Astrocyte of the hippocampus (primary cell): Measurements from ENCODE around the gene CRTC1.
"Not testable (repeated sequence)": the region's sequence is repeated elsewhere in the genome, so short reads cannot be mapped to it uniquely, and the experiment has no call there.

Experiments
- DNase-seq: peaks from one replicate; pipeline ENCODE4 v3.0.0; 2011; ENCODE audit warnings: low read depth, low spot score

The CRTC1 gene

DNA sequence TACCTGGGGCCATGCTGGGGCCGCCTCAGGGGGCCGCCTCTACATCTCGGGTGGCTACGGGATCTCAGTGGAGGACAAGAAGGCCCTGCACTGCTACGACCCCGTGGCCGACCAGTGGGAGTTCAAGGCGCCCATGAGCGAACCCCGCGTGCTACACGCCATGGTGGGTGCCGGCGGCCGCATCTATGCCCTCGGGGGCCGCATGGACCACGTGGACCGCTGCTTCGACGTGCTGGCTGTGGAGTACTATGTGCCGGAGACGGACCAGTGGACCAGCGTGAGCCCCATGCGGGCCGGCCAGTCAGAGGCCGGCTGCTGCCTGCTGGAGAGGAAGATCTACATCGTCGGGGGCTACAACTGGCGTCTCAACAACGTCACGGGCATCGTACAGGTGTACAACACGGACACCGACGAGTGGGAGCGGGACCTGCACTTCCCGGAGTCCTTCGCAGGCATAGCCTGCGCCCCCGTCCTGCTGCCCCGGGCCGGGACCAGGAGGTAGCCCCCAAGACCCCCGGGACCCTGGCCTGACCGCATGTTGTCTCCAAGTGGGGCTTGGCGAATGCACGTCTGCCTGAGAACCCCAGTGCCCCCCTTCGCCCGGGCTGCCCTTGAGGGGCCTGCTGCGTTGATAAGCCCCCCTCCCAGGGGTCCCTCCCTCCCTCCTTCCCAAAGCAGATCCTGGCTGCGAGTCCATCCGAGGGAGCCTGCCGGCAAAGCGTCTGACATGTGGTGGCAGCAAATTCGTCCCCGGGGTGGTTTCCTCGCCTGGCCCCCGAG is 14.5 kb upstream of the CRTC1 start:
- no peak for DNase-seq

GRCh38 chr19:18669524-18669817 is 14.0 kb upstream of the CRTC1 start:
- DNase-seq, result peak; percentile 71

- no peak for DNase-seq
These were observed 13.6 kb upstream of the CRTC1 start for GRCh38 chr19:18669883-18670282.

- no peak for DNase-seq
These were observed 13.2 kb upstream of the CRTC1 start for GRCh38 chr19:18670312-18670711.

DNA sequence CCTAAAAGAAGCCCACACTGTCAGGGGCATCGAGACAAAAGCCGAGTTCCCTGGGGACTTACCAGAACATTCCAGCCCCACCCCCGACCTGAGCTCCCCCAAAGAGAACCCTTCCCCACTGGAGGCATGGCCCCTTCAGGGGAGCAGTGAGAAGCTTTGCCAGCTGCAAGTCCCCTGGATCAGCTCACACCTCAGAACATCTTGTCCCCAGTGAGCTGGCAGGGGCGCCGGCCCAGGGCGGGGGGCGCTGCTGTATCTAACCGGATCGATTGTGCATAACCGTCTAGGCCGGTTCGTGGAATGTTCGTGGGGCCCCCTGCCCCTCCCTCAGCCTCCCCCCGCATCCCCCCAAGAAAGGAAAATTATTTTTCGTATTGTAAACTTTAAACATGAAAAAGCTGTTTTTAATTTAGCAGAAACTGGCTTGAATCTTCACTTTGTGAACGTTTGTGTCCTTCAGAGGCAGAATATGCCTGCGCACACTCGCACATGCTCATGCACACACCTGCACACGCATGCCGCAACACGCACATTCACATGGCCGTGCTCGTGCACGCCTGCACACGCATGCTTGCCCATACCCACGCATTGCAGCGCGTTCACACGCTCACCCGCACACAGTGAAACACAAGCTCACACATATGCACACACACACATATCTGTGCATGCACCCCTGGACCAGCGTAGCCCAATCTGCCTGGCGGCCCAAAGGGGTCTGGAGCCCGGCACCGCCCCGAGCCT is 12.0 kb upstream of the CRTC1 start:
- DNase-seq, result no peak

GRCh38 chr19:18672044-18672451 is 11.4 kb upstream of the CRTC1 start:
- no peak for DNase-seq

DNA sequence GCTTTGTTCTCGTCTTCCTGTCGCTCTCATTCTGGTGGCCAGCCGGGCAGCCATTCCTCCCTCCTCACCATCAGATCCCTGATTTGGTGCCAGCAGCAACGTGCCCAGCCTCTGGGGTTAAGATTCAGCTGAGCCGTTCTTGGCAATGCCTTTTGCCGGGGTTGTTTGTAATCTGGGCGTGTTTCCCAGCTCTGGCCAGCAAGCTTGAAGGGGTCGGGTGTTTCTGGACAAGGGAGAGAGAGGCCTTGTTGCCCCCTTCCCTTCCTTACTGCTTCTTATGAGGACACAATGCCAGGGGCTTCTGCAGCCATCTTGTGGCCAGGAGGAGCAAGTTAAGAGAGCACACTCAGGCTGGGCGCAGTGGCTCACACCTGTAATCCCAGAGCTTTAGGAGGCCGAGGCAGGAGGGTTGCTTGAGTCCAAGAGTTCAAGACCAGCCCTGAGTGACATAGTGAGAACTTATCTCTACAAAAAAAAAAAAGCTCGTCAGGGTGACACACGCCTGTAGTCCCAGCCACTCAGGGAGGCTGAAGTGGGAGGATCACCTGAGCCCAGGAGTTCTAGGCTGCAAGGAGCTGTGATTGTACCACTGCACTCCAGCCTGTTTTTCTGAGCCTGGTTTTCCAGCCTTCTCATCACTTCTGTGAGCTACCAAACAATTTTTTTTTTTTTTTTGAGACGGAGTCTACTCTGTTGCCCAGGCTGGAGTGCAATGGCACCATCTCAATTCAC is 10.7 kb upstream of the CRTC1 start:
- peak; percentile 73 for DNase-seq

- DNase-seq, result no peak
These were observed 8.9 kb upstream of the CRTC1 start for GRCh38 chr19:18674616-18675015.

DNA sequence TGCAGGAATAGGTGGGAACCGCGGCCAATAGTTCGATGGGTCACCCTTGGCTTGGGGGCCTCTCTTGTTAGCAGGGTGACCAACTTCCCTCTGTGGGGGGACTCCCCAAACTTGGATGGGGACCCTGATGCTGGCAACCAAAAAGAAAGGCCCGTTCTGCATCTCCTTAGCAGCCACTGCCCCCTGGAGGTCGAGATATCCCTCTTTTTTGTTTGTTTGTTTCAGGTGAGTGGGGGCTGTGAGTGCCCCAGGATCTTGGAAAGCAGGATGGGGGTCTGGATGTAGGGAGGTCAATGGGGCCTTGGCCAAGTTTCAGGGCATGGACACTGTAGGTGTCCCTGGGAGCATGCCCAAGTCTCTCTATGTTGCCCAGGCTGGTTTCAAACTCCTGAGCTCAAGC is 7.7 kb upstream of the CRTC1 start:
- no peak for DNase-seq

- DNase-seq, result no peak
These were observed 6.8 kb upstream of the CRTC1 start for GRCh38 chr19:18676692-18677091.

DNA sequence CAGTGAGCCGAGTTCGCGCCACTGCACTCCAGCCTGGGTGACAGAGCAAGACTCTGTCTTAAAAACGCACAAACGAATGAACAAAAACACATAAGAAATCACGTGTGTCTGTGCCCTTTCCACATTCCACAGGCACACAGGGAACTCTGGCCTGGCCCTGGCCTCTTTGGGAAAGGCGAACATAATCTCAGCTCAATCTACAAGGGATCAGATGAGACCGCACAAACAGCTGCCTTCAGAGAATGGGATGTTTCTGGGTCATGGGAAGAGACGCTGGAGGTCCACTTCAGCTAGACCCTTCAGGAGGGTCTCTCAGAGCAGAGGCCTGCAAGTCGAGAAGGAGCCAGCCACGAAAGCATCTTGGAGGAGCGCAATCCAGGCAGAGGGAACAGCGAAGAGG is 6.3 kb upstream of the CRTC1 start:
- no peak for DNase-seq

GRCh38 chr19:18680148-18680547 is 3.3 kb upstream of the CRTC1 start:
- not testable (repeated sequence) for DNase-seq

- DNase-seq, result no peak
These were observed 722 bp upstream of the CRTC1 start for GRCh38 chr19:18682807-18683108.

DNA sequence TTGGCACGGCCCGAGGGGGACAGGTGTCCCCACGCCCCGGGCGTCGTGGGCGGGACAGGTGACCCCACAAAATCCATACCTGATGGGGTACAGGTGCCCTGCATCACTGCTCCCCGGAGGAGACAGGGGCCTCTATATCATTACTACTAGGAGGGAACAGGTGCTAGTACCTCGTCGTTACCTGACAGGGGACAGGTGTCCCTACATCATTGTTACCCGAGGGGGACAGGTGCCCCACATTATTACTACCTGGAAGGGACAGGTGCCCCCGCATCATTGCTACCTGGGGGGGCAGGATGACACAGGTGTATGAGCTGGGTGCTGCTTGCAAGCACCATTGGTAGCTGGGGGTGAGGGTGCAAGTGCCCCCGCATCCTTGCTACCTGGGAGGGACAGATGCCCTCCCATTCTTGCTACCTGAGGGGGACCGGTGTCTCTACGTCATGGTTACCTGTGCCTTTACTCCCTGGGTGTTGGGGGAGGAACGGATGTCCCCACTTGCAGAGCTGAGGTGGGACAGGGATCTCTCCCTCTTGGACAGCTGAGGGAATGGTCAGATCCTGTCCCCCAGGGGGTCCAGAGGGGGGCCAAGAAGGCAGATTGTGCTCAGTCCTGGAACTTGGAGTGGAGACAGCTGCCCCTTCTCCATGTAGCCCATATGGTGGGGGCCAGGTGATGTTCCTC is 620 bp downstream of the CRTC1 start:
- no peak for DNase-seq

DNA sequence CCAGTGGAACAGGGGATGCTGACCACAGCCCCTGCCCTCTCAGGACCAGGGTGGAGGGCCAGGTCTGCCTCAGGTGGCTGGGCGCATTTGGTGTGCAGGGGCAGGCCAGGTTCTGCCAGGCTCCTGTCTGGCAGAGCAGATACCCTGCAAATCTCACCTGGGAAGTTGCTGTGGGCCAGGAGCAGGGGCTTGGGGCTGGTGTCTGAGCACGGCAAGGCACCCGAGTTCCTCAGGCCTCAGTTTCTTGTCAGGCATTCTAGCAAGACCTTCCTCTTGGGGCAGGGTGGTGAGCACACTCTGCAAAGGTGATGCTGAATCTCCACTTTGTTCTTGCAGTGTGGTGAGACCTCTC is 1.1 kb downstream of the CRTC1 start:
- no peak for DNase-seq

GRCh38 chr19:18685597-18686190 is 2.2 kb downstream of the CRTC1 start:
- DNase-seq, result no peak

DNA sequence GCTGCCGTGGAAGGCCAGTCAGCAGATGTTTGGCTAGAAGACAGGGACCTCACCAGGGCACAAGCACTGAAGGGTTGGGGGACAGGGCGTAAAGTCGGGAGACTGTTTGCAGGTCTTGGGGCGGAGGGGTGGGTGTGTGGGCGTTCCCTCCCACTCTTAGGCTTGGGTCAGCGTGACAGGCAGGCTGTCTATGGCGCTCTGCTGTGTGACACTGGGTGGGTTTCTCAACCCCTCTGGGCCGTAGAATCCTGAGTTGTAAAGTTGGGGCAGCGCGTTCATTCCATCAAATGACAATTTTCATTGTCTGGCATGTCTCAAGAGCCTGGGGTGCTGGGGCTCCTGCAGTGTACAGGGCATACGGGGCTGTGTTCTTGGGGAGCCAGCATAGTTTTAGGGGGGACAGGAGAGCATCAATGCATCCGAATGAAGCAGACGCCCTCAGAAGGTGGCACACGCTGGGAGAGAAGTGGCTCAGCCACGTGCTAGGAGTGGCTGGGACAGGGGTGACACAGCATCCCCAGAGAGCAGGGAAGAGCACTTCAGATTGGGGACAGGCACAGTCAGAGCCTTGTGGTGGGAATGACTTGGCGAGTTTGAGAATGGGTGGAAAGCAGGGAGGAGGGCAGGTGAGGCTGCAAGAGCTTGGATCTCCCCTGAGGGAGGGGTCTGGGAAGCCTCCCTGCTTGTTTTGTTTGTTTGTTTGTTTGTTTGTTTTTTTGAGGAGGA is 4.4 kb downstream of the CRTC1 start:
- DNase-seq, result no peak

DNA sequence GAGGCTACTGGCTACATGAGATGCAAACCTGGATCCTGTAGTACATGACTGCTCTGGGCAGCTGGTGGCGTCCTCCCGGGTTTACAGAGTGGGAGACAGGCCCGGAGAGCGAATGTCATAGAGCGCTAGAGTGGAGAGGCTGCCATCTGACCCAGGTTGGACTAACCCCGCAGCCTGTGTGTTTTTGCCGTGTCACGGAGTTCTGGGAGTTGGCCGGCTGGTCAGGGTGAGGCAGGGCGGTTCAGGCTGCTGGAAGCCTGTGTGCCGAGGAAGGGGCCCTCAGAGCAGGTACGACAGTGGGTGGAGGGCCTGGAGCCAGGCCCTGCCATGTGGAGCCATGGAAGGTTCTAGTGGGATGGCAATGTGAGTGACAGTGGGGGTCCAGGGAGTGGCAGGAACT is 12.5 kb downstream of the CRTC1 start:
- DNase-seq, result no peak

DNA sequence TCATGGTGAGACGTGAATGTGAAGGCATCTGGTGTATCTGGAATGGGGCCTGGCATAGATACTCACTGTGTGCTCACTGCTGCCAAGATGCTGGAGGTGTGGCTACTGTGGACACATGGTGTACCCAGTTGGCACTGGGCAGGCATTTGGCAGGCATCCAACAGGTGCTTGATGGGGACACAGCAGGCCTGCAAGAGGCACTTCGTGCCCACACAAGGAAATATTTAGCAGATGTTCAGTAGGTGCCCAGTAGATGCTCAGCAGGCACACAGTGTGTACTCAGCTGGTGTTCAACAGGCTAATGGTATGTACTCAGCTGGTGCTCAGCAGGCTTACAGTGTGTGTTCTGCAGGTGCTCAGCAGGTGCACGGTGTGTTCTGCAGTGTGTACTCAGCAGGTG is 14.2 kb downstream of the CRTC1 start:
- no peak for DNase-seq

DNA sequence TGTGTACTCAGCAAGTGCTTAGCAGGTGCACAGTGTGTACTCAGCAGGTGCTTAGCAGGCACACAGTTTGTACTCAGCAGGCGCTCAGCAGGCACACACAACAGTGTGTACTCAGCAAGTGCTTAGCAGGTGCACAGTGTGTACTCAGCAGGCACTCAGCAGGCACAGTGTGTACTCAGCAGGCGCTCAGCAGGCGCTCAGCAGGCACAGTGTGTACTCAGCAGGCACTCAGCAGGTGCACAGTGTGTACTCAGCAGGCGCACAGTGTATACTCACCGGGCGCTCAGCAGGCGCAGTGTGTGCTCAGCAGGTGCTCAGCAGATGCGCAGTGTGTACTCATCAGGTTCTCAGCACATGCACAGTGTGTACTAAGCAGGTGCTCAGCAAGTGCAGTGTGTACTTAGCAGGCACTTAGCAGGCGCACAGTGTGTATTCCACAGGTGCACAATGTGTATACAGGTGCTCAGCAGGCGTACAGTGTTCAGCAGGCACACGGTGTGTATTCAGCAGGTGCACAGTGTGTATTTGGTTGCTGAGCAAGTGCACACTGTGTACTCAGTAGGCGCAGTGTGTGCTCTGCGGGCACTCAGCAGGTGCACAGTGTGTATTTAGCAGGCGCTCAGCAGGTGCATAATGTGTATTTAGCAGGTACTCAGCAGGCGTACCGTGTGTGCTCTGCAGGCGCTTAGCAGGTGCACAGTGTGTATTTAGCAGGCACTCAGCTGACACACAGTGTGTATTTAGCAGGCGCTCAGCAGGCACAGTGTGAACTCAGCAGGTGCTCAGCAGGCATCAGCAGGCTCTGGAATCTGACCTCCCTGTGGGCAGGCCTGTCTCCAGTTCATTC is 15.1 kb downstream of the CRTC1 start:
- no peak for DNase-seq
